Natural killer cell treated with Interleukin-12 subunit alpha and Interleukin-12 subunit beta and Interleukin-15 and Interleukin-18, amount 100 ng/mL, for 72 hours (primary cell): ENCODE measurements around the gene PDCL3. TPM values are rescaled to one million over a fixed set of nuclear protein-coding genes. Genes with fewer than 3 reads are reported as not detected.

ENCODE experiments used
- ATAC-seq, 2 donors: fragments of 150-1000 bp; cut with Tn5 transposase in 1 of 2; sonication (Bioruptor Pico), chemical (Tn5 transposase) in 1 of 2; 2 replicates each; pipeline ENCODE4 v1.10.0; 2021
- DNase-seq: peaks from one replicate; pipeline ENCODE4 v3.0.0; 2022; ENCODE audit warnings: low spot score
- H3K27ac Mint-ChIP-seq, 2 donors: 1 replicate in 1 of 2; 2 replicates in 1 of 2; pipeline ENCODE4 v1.8.0; 2022; ENCODE audit warnings: mixed read lengths in 2 of 2, mild to moderate bottlenecking in 1 of 2, moderate library complexity in 1 of 2
- H3K27me3 Mint-ChIP-seq, 2 donors: 1 replicate in 1 of 2; 2 replicates in 1 of 2; pipeline ENCODE4 v1.8.0; 2022; ENCODE audit warnings: mixed read lengths in 2 of 2
- H3K36me3 Mint-ChIP-seq: one replicate; pipeline ENCODE4 v1.8.0; 2022; ENCODE audit warnings: mixed read lengths
- H3K4me1 Mint-ChIP-seq, 2 donors: 1 replicate in 1 of 2; 2 replicates in 1 of 2; pipeline ENCODE4 v1.8.0; 2022; ENCODE audit warnings: low read depth in 2 of 2, mixed read lengths in 2 of 2, mild to moderate bottlenecking in 1 of 2
- H3K4me3 Mint-ChIP-seq: one replicate; pipeline ENCODE4 v1.8.0; 2022; ENCODE audit warnings: mixed read lengths
- H3K9me3 Mint-ChIP-seq: 2 replicates; pipeline ENCODE4 v1.8.0; 2022; ENCODE audit warnings: mixed read lengths
- total RNA-seq, 2 donors: library from RNA; stranded (reverse); gene quantifications; one replicate each; pipeline ENCODE4 v1.2.3, GENCODE V29; 2022

Gene PDCL3
- total RNA-seq, 2 donors from 2014 or later, result 22.6 to 37.6 TPM

- no peaks in the 10 kb centered on the region for H3K36me3 Mint-ChIP-seq
- H3K4me1 Mint-ChIP-seq, result no peaks in the 10 kb centered on the region
- no peak for ATAC-seq
- H3K27me3 Mint-ChIP-seq, result peaks cover 5 to 10% of the 10 kb centered on the region in 2 donors
- no peak for DNase-seq
- no peaks in the 10 kb centered on the region for H3K9me3 Mint-ChIP-seq
- H3K4me3 Mint-ChIP-seq, result no peak overlapping the region
- H3K27ac Mint-ChIP-seq, result no peak overlapping the region
These were observed 61.1 kb downstream of the PDCL3 start for GRCh38 chr2:100623930-100624329.

GRCh38 chr2:100624536-100624935, 61.7 kb downstream of the PDCL3 start:
- no peak overlapping the region for H3K4me3 Mint-ChIP-seq
- H3K27me3 Mint-ChIP-seq, result peaks cover 5 to 10% of the 10 kb centered on the region in 2 donors
- ATAC-seq, result no peak
- no peaks in the 10 kb centered on the region for H3K9me3 Mint-ChIP-seq
- no peak for DNase-seq
- no peaks in the 10 kb centered on the region for H3K4me1 Mint-ChIP-seq
- H3K36me3 Mint-ChIP-seq, result no peaks in the 10 kb centered on the region
- no peak overlapping the region for H3K27ac Mint-ChIP-seq

GRCh38 chr2:100625717-100626116, 62.9 kb downstream of the PDCL3 start:
- Mint-ChIP-seq H3K36me3 (no peaks in the 10 kb centered on the region), H3K27ac (no peak overlapping the region), H3K9me3 (no peaks in the 10 kb centered on the region), H3K4me3 (no peak overlapping the region), H3K4me1 (no peaks in the 10 kb centered on the region), H3K27me3 (peaks cover 7% of the 10 kb centered on the region in 2 donors)
- no peak for ATAC-seq
- no peak for DNase-seq

Other genes starting within 250 kb of the PDCL3 start
- gene LONRF2, start 240.5 kb upstream of the PDCL3 start, total RNA-seq, result not detected
- gene CHST10, start 145.3 kb upstream of the PDCL3 start, total RNA-seq, result 10 to 100 TPM in 1 of 2 donors, 1 to 10 TPM in 1; 9.9 to 10.4 TPM
- gene NMS, start 92.5 kb upstream of the PDCL3 start, total RNA-seq, result not detected